ENCODE measurements around the gene EZH1.

GRCh38 chr17:42704837-42705494 lies 39.9 kb downstream of the EZH1 start:
- TF ChIP-seq EGR1 (IDR thresholded peaks at IDR 0.05) (no peak), EP300 (IDR thresholded peaks at IDR 0.05; ENCODE audit: borderline replicate concordance) (no peak), TCF12 (IDR thresholded peaks at IDR 0.05; ENCODE audit: low read depth) (no peak), TAF1 (IDR thresholded peaks at IDR 0.05; ENCODE audit: low read depth) (no peak), MAX (IDR thresholded peaks at IDR 0.05) (no peak), FOXM1 (IDR thresholded peaks at IDR 0.05; ENCODE audit: borderline replicate concordance, low read depth) (no peak), YY1 (IDR thresholded peaks at IDR 0.05; ENCODE audit: low read depth) (no peak), RAD21 (IDR thresholded peaks at IDR 0.05; ENCODE audit: low read depth) (no peak), USF1 (IDR thresholded peaks at IDR 0.05) (no peak), CREB1 (IDR thresholded peaks at IDR 0.05; ENCODE audit: low read depth) (no peak), CEBPB (IDR thresholded peaks at IDR 0.05) (no peak), REST (IDR thresholded peaks at IDR 0.05; ENCODE audit: low read depth) (no peak), NFIC (IDR thresholded peaks at IDR 0.05) (no peak)

Measured in Ishikawa (cell line).